Brain microvascular endothelial cell (primary cell): ENCODE results near the gene DOCK4.

ENCODE experiments used
- DNase-seq: peaks from one replicate; pipeline ENCODE4 v3.0.0-alpha.2; 2020
- H3K27ac ChIP-seq: fragments of 250-450 bp; sonication (Bioruptor Pico); 2 replicates; pipeline ENCODE4 v1.5.1; 2020; ENCODE audit warnings: mild to moderate bottlenecking, moderate library complexity
- H3K27me3 ChIP-seq: fragments of 250-450 bp; sonication (Bioruptor Pico); replicated peaks from 2 replicates; pipeline ENCODE4 v1.5.1; 2020; ENCODE audit warnings: mild to moderate bottlenecking
- H3K36me3 ChIP-seq: fragments of 250-450 bp; sonication (Bioruptor Pico); replicated peaks from 2 replicates; pipeline ENCODE4 v1.5.1; 2020; ENCODE audit warnings: mild to moderate bottlenecking
- H3K4me3 ChIP-seq: 2 replicates; pipeline ENCODE4 v1.5.1; 2011; ENCODE audit warnings: low read depth, mild to moderate bottlenecking, control low read depth, low read length, moderate library complexity
- CTCF ChIP-seq: IDR thresholded peaks from 2 replicates; pipeline ENCODE4 v1.5.1; 2011; ENCODE audit warnings: low read depth, mild to moderate bottlenecking, moderate library complexity, low read length, control low read depth, inconsistent platforms; ENCODE audit errors: missing control alignments
- in situ Hi-C: cut with HindIII; loops from 2 replicates; pipeline ENCODE4 v1.10.0; 2017; ENCODE audit warnings: low sequenced_read_pairs, low pct_ligation_motif_present

DOCK4 gene

GRCh38 chr7:111931958-111932357 lies 274.2 kb downstream of the DOCK4 start:
- Histone ChIP-seq H3K27me3 (no peaks in the 10 kb centered on the region), H3K36me3 (no peaks in the 10 kb centered on the region), H3K27ac (no peak overlapping the region), H3K4me3 (no peak overlapping the region)
- no peak for DNase-seq
- no peak for TF ChIP-seq CTCF
- in situ Hi-C loops, result no loop called here

GRCh38 chr7:111931016-111931517 lies 275.1 kb downstream of the DOCK4 start:
- no peaks in the 10 kb centered on the region for H3K27me3 ChIP-seq
- no peaks in the 10 kb centered on the region for H3K36me3 ChIP-seq
- no peak overlapping the region for H3K27ac ChIP-seq
- TF ChIP-seq CTCF, result no peak
- in situ Hi-C loops, result no loop called here
- no peak for DNase-seq
- no peak overlapping the region for H3K4me3 ChIP-seq

- DNase-seq, result no peak
- H3K36me3 ChIP-seq, result no peaks in the 10 kb centered on the region
- no peaks in the 10 kb centered on the region for H3K27me3 ChIP-seq
- in situ Hi-C loops, result no loop called here
- no peak for TF ChIP-seq CTCF
- H3K27ac ChIP-seq, result no peak overlapping the region
- no peak overlapping the region for H3K4me3 ChIP-seq
Observed at GRCh38 chr7:111929264-111929663, 276.9 kb downstream of the DOCK4 start.

- no peak overlapping the region for H3K4me3 ChIP-seq
- H3K27me3 ChIP-seq, result no peaks in the 10 kb centered on the region
- no peak for TF ChIP-seq CTCF
- H3K36me3 ChIP-seq, result no peaks in the 10 kb centered on the region
- in situ Hi-C loops, result no loop called here
- no peak for DNase-seq
- H3K27ac ChIP-seq, result no peak overlapping the region
Observed at GRCh38 chr7:111927353-111928019, 278.7 kb downstream of the DOCK4 start.

- in situ Hi-C loops, result no loop called here
Observed at GRCh38 chr7:111920329-111920728, 285.9 kb downstream of the DOCK4 start.

More at GRCh38 chr7:111920329-111920728, 285.9 kb downstream of the DOCK4 start:
- no peak for TF ChIP-seq CTCF
- H3K27me3 ChIP-seq, result no peaks in the 10 kb centered on the region
- no peak overlapping the region for H3K27ac ChIP-seq
- H3K36me3 ChIP-seq, result no peaks in the 10 kb centered on the region
- no peak overlapping the region for H3K4me3 ChIP-seq
- DNase-seq, result no peak
